Measurements from ENCODE around the gene ATRIP.

Gene ATRIP

GRCh38 chr3:48422272-48422671 lies 24.3 kb upstream of the ATRIP start (continued):
- no peak for TF ChIP-seq ZBTB7A (tag by site-specific recombination; IDR thresholded peaks at IDR 0.05; ENCODE audit: low read depth)

- ChIA-PET POLR2A (interaction anchor here (1.5 kb wide), 1 partner anchor 51 kb away, joined by 3 read pairs; no protein-coding TSS in a partner anchor), CTCF (interaction anchor here (0.7 to 3.3 kb wide), 3 partner anchors 13 to 1007 kb away, joined by 3 to 17 read pairs (median 10); partner anchors contain the start of gene NICN1)
- Histone ChIP-seq H3K4me1 (ENCODE audit: control insufficient read depth, insufficient read depth, low read length) (no peaks in the 10 kb centered on the region), H3K9me3 (ENCODE audit: control insufficient read depth, insufficient read depth, low read depth, low read length) (no peaks in the 10 kb centered on the region), H3K4me3 (ENCODE audit: low read depth, low read length) (no peak overlapping the region), H3K27ac (ENCODE audit: extremely low read depth, low read depth, low read length) (no peak overlapping the region), H3K36me3 (ENCODE audit: control insufficient read depth in 2 of 2, insufficient read depth in 1 of 2, low read length in 2 of 2) (no peaks in the 10 kb centered on the region)
- TF ChIP-seq KLF9 (tag by site-specific recombination; IDR thresholded peaks at IDR 0.05; ENCODE audit: low read depth) (no peak), ZNF530 (tag by site-specific recombination; IDR thresholded peaks at IDR 0.05; ENCODE audit: low read depth) (no peak), RBAK (tag by site-specific recombination; IDR thresholded peaks at IDR 0.05) (no peak), PRDM1 (tag by site-specific recombination; IDR thresholded peaks at IDR 0.05) (no peak), ZNF561 (tag by site-specific recombination; IDR thresholded peaks at IDR 0.05; ENCODE audit: borderline replicate concordance) (no peak), ZBTB44 (tag by site-specific recombination; IDR thresholded peaks at IDR 0.05) (no peak), ZNF670 (tag by site-specific recombination; IDR thresholded peaks at IDR 0.05; ENCODE audit: low read depth) (no peak), ZNF19 (tag by site-specific recombination; IDR thresholded peaks at IDR 0.05; ENCODE audit: low read depth) (no peak), GLIS1 (tag by site-specific recombination; IDR thresholded peaks at IDR 0.05) (no peak), ZNF211 (tag by site-specific recombination; IDR thresholded peaks at IDR 0.05; ENCODE audit: low read depth) (no peak), ZNF518A (tag by site-specific recombination; conservative IDR thresholded peaks at IDR 0.05; ENCODE audit: low read depth) (no peak), ZNF248 (tag by site-specific recombination; IDR thresholded peaks at IDR 0.05) (no peak), ZNF37A (tag by site-specific recombination; IDR thresholded peaks at IDR 0.05) (no peak), ZNF354C (tag by site-specific recombination; IDR thresholded peaks at IDR 0.05; ENCODE audit: borderline replicate concordance, low read depth) (no peak)
These were observed 23.9 kb upstream of the ATRIP start for GRCh38 chr3:48422681-48423080.

- Histone ChIP-seq H3K27ac (ENCODE audit: extremely low read depth, low read depth, low read length) (no peak overlapping the region), H3K9me3 (ENCODE audit: control insufficient read depth, insufficient read depth, low read depth, low read length) (no peaks in the 10 kb centered on the region), H3K4me3 (ENCODE audit: low read depth, low read length) (no peak overlapping the region), H3K36me3 (ENCODE audit: control insufficient read depth in 2 of 2, insufficient read depth in 1 of 2, low read length in 2 of 2) (no peaks in the 10 kb centered on the region), H3K4me1 (ENCODE audit: control insufficient read depth, insufficient read depth, low read length) (no peaks in the 10 kb centered on the region)
- ChIA-PET CTCF (interaction anchor here (0.7 to 3.3 kb wide), 3 partner anchors 12 to 1006 kb away, joined by 3 to 17 read pairs (median 10); partner anchors contain the start of gene NICN1), POLR2A (interaction anchor here (1.5 kb wide), 1 partner anchor 50 kb away, joined by 3 read pairs; no protein-coding TSS in a partner anchor)
- TF ChIP-seq ZNF146 (tag by site-specific recombination; IDR thresholded peaks at IDR 0.05) (no peak), ZXDB (tag by site-specific recombination; IDR thresholded peaks at IDR 0.05) (no peak), ZBTB44 (tag by site-specific recombination; IDR thresholded peaks at IDR 0.05) (no peak), ZBTB11 (tag by site-specific recombination; conservative IDR thresholded peaks at IDR 0.05; ENCODE audit: low read depth) (no peak), ZNF23 (tag by site-specific recombination; IDR thresholded peaks at IDR 0.05; ENCODE audit: borderline replicate concordance) (no peak)
These were observed 23.2 kb upstream of the ATRIP start for GRCh38 chr3:48423241-48423882.
